ENCODE results near the gene ANO1.

GRCh38 chr11:70161043-70161625 lies 83.0 kb downstream of the ANO1 start:
- no peak for TF ChIP-seq CTCF (IDR thresholded peaks at IDR 0.05)
- no peak for TF ChIP-seq ZFX (IDR thresholded peaks at IDR 0.05; ENCODE audit: borderline replicate concordance)
